Retinal pigment epithelial cell (primary cell): ENCODE measurements around the gene ZNF521.

ENCODE experiments used
- DNase-seq: peaks from one replicate; pipeline ENCODE4 v3.0.0-alpha.2; 2010; ENCODE audit warnings: low read depth
- H3K4me3 ChIP-seq: 2 replicates; pipeline ENCODE4 v1.5.1; 2011; ENCODE audit warnings: mild to moderate bottlenecking, low read length, control low read depth, moderate library complexity
- CTCF ChIP-seq: conservative IDR thresholded peaks from 2 replicates; pipeline ENCODE4 v1.5.1; 2011; ENCODE audit warnings: low read depth, low read length, control low read depth, inconsistent platforms

ZNF521 gene

GRCh38 chr18:25237571-25238267, 114.2 kb downstream of the ZNF521 start:
- no peak for TF ChIP-seq CTCF
- H3K4me3 ChIP-seq, result no peak overlapping the region
- DNase-seq, result no peak

- no peak overlapping the region for H3K4me3 ChIP-seq
- no peak for DNase-seq
- no peak for TF ChIP-seq CTCF
Observed at GRCh38 chr18:25236736-25237135, 115.2 kb downstream of the ZNF521 start.

GRCh38 chr18:25235401-25236042, 116.4 kb downstream of the ZNF521 start:
- TF ChIP-seq CTCF, result no peak
- no peak overlapping the region for H3K4me3 ChIP-seq
- DNase-seq, result no peak

GRCh38 chr18:25234740-25235345, 117.1 kb downstream of the ZNF521 start:
- DNase-seq, result no peak
- H3K4me3 ChIP-seq, result no peak overlapping the region
- TF ChIP-seq CTCF, result no peak

- DNase-seq, result no peak
- TF ChIP-seq CTCF, result no peak
- H3K4me3 ChIP-seq, result no peak overlapping the region
Observed at GRCh38 chr18:25234322-25234639, 117.7 kb downstream of the ZNF521 start.

- no peak for TF ChIP-seq CTCF
- DNase-seq, result peak; percentile 8
- no peak overlapping the region for H3K4me3 ChIP-seq
Observed at GRCh38 chr18:25233528-25234321, 118.2 kb downstream of the ZNF521 start.
